Tibial nerve (tissue), 4 donors: ENCODE results near the gene GAL. TPM values are rescaled to one million over a fixed set of nuclear protein-coding genes. Genes with fewer than 3 reads are reported as not detected.

Experiments
- DNase-seq, 2 donors: peaks; one replicate each; pipeline ENCODE4 v3.0.0-alpha.2; 2019; ENCODE audit warnings: low spot score in 2 of 2
- H3K27ac ChIP-seq, 4 donors: fragments of 200-600 bp; sonication (generic) in 3 of 4; one replicate each; pipeline ENCODE4 v1.5.1; 2017 to 2019; ENCODE audit warnings: mild to moderate bottlenecking in 1 of 4
- H3K27me3 ChIP-seq, 2 donors: fragments of 200-600 bp; sonication (generic) in 1 of 2; one replicate each; pipeline versions ENCODE4 v1.5.1 to v1.6.0; 2017 to 2019
- H3K36me3 ChIP-seq, 3 donors: fragments of 200-600 bp; sonication (generic); one replicate each; pipeline ENCODE4 v1.5.1; 2018 to 2019
- H3K4me1 ChIP-seq, 4 donors: fragments of 200-600 bp; sonication (generic) in 3 of 4; one replicate each; pipeline ENCODE4 v1.5.1; 2017 to 2019
- H3K4me3 ChIP-seq, 4 donors: fragments of 200-600 bp; sonication (generic) in 3 of 4; one replicate each; pipeline ENCODE4 v1.5.1; 2017 to 2019; ENCODE audit warnings: mild to moderate bottlenecking in 1 of 4, moderate library complexity in 1 of 4
- H3K9me3 ChIP-seq, 4 donors: fragments of 200-600 bp; sonication (generic) in 3 of 4; one replicate each; pipeline ENCODE4 v1.5.1; 2017 to 2019
- CTCF ChIP-seq, 5 experiments: fragments of 200-600 bp in 3 of 5; fragments of 450-650 bp in 2 of 5; sonication (generic) in 3 of 5; IDR thresholded peaks; one replicate each; pipeline ENCODE4 v1.5.1; 2016 to 2019; ENCODE audit warnings: antibody characterized with exemption in 5 of 5, mild to moderate bottlenecking in 3 of 5, moderate library complexity in 2 of 5
- EP300 ChIP-seq, 2 donors: sonication (generic); formaldehyde crosslinking; IDR thresholded peaks; one replicate each; pipeline ENCODE4 v1.6.1; 2017; ENCODE audit warnings: antibody characterized with exemption in 2 of 2, mild to moderate bottlenecking in 1 of 2
- POLR2A ChIP-seq, 2 donors: fragments of 450-650 bp; IDR thresholded peaks; one replicate each; pipeline ENCODE4 v1.6.1; 2017; ENCODE audit warnings: antibody characterized with exemption in 2 of 2, mild to moderate bottlenecking in 2 of 2, moderate library complexity in 2 of 2
- WGBS, 2 donors: methylation state at CpG; one replicate each; pipeline ENCODE4 v1.1.5; 2018; 5-methylcytosine and 5-hydroxymethylcytosine counted together
- total RNA-seq, 4 donors: library from RNA; depleted of rRNA; stranded (reverse); fragments of >200 nt; gene quantifications; one replicate each; pipeline ENCODE4 v1.1.0, GENCODE V29; 2016

Gene GAL
- total RNA-seq, 4 donors from 2014 or later: 3.3 TPM; not detected in 3

DNA sequence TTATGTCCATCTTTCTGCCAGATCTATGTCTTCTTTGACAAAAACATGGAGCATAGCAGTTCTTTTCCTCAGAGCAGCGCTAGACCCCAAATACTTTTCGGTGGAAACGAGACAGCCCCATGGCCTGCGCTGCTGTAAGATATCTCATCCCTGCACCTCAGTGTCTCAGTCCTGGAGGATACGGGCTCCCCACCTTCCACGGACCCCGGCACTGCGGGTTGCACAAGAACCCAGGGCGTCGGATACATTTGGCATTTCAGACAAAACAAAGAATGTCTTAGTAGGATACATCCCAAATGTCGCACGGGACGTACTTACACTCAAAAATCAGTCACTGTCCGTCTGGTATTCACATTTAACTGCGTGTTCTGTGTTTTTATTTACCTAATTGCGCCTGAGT lies 9.9 kb upstream of the GAL start:
- DNase-seq: no peak
- H3K4me1 ChIP-seq: no peaks in the 10 kb centered on the region
- no peaks in the 10 kb centered on the region for H3K36me3 ChIP-seq
- H3K27ac ChIP-seq: no peak overlapping the region
- WGBS, 2 donors: 91 to 94% methylated on average over 16 of the region's 16 CpGs
- H3K27me3 ChIP-seq: no peaks in the 10 kb centered on the region
- no peak overlapping the region for H3K4me3 ChIP-seq
- no peak for TF ChIP-seq EP300 (IDR thresholded peaks at IDR 0.05)
- TF ChIP-seq CTCF (IDR thresholded peaks at IDR 0.05): no peak
- no peak for TF ChIP-seq POLR2A (IDR thresholded peaks at IDR 0.05)
- peaks cover 0 to 23% (median 0%) of the 10 kb centered on the region in 4 donors for H3K9me3 ChIP-seq

- H3K27ac ChIP-seq: no peak overlapping the region
- H3K36me3 ChIP-seq: no peaks in the 10 kb centered on the region
- peaks cover 0 to 2% of the 10 kb centered on the region in 2 donors for H3K27me3 ChIP-seq
- no peaks in the 10 kb centered on the region for H3K4me1 ChIP-seq
- WGBS, 2 donors: 17 to 28% methylated on average over 4 to 5 of the region's 6 CpGs
- peaks cover 0 to 14% (median 0%) of the 10 kb centered on the region in 4 donors for H3K9me3 ChIP-seq
- TF ChIP-seq EP300 (IDR thresholded peaks at IDR 0.05) (no peak), CTCF (IDR thresholded peaks at IDR 0.05) (no peak), POLR2A (IDR thresholded peaks at IDR 0.05) (no peak)
- no peak overlapping the region for H3K4me3 ChIP-seq
- no peak for DNase-seq
Observed at GRCh38 chr11:68677432-68677831, 6.9 kb upstream of the GAL start.

DNA sequence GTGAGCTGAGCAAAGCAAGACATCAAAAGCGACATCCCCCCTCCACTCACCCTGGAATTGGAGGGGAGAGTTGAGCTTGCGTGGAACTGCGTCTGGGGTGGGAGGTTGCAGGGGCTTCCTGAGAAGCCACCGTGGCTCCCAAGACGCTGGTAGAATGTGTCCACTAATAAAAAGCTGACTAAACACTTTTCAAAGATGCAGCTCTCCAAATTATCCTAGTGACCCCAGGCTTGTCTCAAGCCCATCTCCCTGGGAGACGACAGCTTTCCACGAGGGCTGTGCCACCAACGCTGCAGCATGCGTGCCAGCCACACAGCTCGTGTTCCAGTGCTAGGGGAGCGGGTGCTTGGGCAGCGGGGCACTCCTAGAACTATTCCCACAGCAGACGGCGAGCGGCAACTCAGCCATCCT lies 6.3 kb upstream of the GAL start:
- H3K4me3 ChIP-seq: no peak overlapping the region
- H3K27me3 ChIP-seq: peaks cover 0 to 5% of the 10 kb centered on the region in 2 donors
- WGBS, 2 donors: 78 to 80% methylated on average over 15 of the region's 15 CpGs
- H3K9me3 ChIP-seq: peaks cover 0 to 14% (median 0%) of the 10 kb centered on the region in 4 donors
- no peak overlapping the region for H3K27ac ChIP-seq
- H3K36me3 ChIP-seq: no peaks in the 10 kb centered on the region
- DNase-seq: no peak
- no peaks in the 10 kb centered on the region for H3K4me1 ChIP-seq
- TF ChIP-seq CTCF (IDR thresholded peaks at IDR 0.05) (no peak), EP300 (IDR thresholded peaks at IDR 0.05) (no peak), POLR2A (IDR thresholded peaks at IDR 0.05) (no peak)

DNA sequence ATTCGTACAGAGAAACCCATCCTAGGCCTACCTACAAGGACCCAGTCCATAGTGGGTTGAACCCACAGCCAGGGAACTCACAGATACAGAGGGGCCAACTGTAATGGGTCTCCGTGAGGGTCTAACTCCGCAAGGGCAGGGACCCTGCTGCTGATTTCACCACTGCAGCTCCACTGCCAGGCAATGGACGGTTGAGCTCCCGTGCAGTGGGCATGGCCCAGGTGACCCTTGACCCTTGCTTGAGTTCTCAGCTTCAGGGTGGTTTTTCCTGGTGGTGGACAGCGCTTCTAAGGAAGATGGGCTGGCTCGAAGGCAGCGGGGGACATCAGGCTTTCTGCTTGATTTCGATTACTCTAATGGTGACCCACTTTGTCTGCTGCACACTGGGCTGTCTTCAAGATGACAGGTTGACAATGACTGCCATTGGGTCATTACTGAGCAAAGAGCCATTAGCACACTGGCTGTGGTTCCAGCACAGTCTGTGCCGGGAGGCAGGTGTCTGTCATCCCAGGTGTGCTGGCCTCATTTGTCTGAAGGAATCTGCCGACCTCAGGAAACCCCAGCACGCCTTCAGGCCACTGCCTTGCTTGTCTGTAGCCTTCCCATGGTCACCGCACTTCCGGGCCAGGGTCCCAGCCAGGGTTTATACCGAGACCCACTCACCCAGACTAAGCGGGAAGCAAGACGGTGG lies 3.7 kb upstream of the GAL start:
- Histone ChIP-seq H3K27ac (no peak overlapping the region), H3K9me3 (no peaks in the 10 kb centered on the region), H3K36me3 (no peaks in the 10 kb centered on the region), H3K4me3 (no peak overlapping the region), H3K4me1 (peaks cover 0 to 16% (median 3%) of the 10 kb centered on the region in 4 donors), H3K27me3 (peaks cover 0 to 30% of the 10 kb centered on the region in 2 donors)
- no peak for DNase-seq
- 88 to 90% methylated on average over 15 to 17 of the region's 17 CpGs for WGBS, 2 donors
- TF ChIP-seq POLR2A (IDR thresholded peaks at IDR 0.05) (no peak), EP300 (IDR thresholded peaks at IDR 0.05) (no peak), CTCF (IDR thresholded peaks at IDR 0.05) (no peak)

GRCh38 chr11:68682531-68682961 lies 1.8 kb upstream of the GAL start:
- WGBS, 2 donors: 43 to 52% methylated on average over 9 of the region's 9 CpGs
- peaks cover 0 to 16% (median 3%) of the 10 kb centered on the region in 4 donors for H3K4me1 ChIP-seq
- no peak for DNase-seq
- no peak overlapping the region for H3K4me3 ChIP-seq
- no peak overlapping the region for H3K27ac ChIP-seq
- H3K27me3 ChIP-seq: peaks cover 0 to 47% of the 10 kb centered on the region in 2 donors
- TF ChIP-seq EP300 (IDR thresholded peaks at IDR 0.05) (no peak), CTCF (IDR thresholded peaks at IDR 0.05) (no peak), POLR2A (IDR thresholded peaks at IDR 0.05) (no peak)
- no peaks in the 10 kb centered on the region for H3K9me3 ChIP-seq
- H3K36me3 ChIP-seq: no peaks in the 10 kb centered on the region
